Coronary artery (tissue), 2 donors: ENCODE results near the gene SOCS3.
A peak's percentile ranks its signal among the peaks of the same experiment; 100 is the strongest.

Source experiments
- DNase-seq: peaks from one replicate; pipeline ENCODE4 v3.0.0-alpha.2; 2017; ENCODE audit warnings: low spot score
- H3K27ac ChIP-seq, 2 donors: fragments of 200-600 bp; sonication (generic); one replicate each; pipeline ENCODE4 v1.5.1; 2016 to 2019
- H3K4me3 ChIP-seq: fragments of 200-600 bp; sonication (generic); 2 replicates; pipeline ENCODE4 v1.5.1; 2016; ENCODE audit warnings: mild to moderate bottlenecking, moderate library complexity
- TF ChIP-seq, protein P1 (sequence below): fragments of 200-600 bp; sonication (generic); IDR thresholded peaks from one replicate; pipeline ENCODE4 v1.5.1; 2019; ENCODE audit warnings: antibody characterized with exemption

The SOCS3 gene

DNA sequence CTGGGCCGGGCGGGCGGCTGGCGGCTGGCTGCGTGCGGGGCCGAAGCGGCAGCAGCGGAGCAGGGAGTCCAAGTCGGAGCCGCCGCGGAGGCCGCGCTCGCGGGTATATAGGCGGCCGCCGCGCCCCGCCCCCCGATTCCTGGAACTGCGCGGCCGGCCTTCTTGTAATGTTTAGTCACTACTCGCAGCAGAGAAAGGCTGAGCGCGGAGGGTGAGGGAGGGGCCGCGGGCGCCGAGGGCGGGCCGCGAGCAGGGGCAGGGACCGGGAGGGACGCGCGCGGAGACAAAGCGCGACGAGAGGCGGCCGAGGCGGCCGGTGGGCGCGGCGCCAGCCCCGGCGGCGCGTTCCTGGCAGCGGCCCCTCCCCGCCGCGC lies at the start of gene SOCS3:
Gene SOCS3, minus strand, starts transcription at position 81 of the 374 bp plus-strand sequence. CDS start 982 bp downstream, outside the sequence.
- TF ChIP-seq, protein P1, sequence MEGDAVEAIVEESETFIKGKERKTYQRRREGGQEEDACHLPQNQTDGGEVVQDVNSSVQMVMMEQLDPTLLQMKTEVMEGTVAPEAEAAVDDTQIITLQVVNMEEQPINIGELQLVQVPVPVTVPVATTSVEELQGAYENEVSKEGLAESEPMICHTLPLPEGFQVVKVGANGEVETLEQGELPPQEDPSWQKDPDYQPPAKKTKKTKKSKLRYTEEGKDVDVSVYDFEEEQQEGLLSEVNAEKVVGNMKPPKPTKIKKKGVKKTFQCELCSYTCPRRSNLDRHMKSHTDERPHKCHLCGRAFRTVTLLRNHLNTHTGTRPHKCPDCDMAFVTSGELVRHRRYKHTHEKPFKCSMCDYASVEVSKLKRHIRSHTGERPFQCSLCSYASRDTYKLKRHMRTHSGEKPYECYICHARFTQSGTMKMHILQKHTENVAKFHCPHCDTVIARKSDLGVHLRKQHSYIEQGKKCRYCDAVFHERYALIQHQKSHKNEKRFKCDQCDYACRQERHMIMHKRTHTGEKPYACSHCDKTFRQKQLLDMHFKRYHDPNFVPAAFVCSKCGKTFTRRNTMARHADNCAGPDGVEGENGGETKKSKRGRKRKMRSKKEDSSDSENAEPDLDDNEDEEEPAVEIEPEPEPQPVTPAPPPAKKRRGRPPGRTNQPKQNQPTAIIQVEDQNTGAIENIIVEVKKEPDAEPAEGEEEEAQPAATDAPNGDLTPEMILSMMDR: no peak
- peak within 1 kb of the TSS; percentile 82 for H3K4me3 ChIP-seq
- H3K27ac ChIP-seq: peak within 1 kb of the TSS; percentile 91 to 97
- DNase-seq: peak; percentile 98

GRCh38 chr17:78409191-78409928 lies 49.5 kb upstream of the SOCS3 start:
- DNase-seq: no peak
- H3K4me3 ChIP-seq: no peak overlapping the region
- TF ChIP-seq, protein P1: no peak
- H3K27ac ChIP-seq: no peak overlapping the region

DNA sequence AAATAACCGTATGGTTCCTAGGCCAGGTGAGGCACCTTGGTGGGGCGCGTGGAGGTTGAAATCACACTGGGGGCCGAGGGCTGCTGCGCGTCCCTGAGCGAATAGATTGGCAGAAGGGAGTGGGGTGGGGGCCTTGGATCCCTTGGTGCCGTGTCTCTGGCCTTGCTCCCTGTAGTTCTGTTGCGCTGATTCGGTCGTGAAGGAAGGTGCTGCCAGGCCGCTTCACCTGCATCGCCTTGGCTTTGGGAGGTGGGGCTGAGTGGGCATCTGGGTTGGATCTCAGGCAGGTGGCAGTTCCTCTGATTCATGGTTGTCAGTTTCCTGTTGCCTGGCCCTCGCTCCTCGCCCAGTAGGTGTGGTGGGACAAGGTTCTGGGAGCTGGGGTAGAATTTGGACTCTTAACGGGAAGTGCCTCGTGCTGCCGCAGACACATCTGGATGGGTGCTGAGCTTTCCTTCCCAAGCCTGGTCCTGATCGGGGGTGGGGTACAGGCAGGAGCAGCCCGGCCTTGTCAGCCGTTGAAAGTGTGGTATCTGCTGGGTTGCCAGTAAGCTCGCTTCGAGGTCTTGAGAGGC lies 48.7 kb upstream of the SOCS3 start:
- Histone ChIP-seq H3K27ac (no peak overlapping the region), H3K4me3 (no peak overlapping the region)
- TF ChIP-seq, protein P1: no peak
- DNase-seq: no peak

GRCh38 chr17:78407387-78408000 lies 47.6 kb upstream of the SOCS3 start:
- DNase-seq: no peak
- TF ChIP-seq, protein P1: no peak
- Histone ChIP-seq H3K27ac (no peak overlapping the region), H3K4me3 (no peak overlapping the region)

GRCh38 chr17:78406920-78407319 lies 47.0 kb upstream of the SOCS3 start:
- TF ChIP-seq, protein P1: no peak
- DNase-seq: no peak
- H3K27ac ChIP-seq: no peak overlapping the region
- H3K4me3 ChIP-seq: no peak overlapping the region

- H3K27ac ChIP-seq: no peak overlapping the region
- no peak overlapping the region for H3K4me3 ChIP-seq
- DNase-seq: no peak
- TF ChIP-seq, protein P1: no peak
Measured at GRCh38 chr17:78406396-78406795, 46.5 kb upstream of the SOCS3 start.

DNA sequence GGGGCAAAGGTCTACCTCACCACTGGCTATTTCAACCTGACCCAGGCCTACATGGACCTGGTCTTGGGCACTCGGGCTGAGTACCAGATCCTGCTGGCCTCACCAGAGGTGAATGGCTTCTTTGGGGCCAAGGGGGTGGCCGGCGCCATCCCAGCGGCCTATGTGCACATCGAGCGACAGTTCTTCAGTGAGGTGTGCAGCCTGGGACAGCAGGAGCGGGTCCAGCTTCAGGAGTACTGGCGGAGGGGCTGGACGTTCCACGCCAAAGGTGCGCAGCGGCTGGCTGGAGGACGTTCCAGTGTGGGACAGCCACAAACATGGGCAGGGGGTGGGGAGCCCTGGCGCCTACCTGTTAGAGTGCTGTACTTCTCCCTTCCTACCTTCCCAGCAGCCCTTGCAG lies 43.9 kb upstream of the SOCS3 start:
- DNase-seq: no peak
- H3K27ac ChIP-seq: no peak overlapping the region
- TF ChIP-seq, protein P1: no peak
- no peak overlapping the region for H3K4me3 ChIP-seq
